Right lobe of liver (tissue), 6 donors: Measurements from ENCODE around the gene DRC1. TPM values are rescaled to one million over a fixed set of nuclear protein-coding genes. Genes with fewer than 3 reads are reported as not detected.

Experiments used
- ATAC-seq, 4 donors: fragments of 200-7000 bp; cut with Tn5 transposase; one replicate each; pipeline ENCODE4 v1.9.1; 2020; ENCODE audit warnings: mild to moderate bottlenecking in 4 of 4, moderate library complexity in 4 of 4
- DNase-seq, 3 donors: peaks; one replicate each; pipeline ENCODE4 v3.0.0-alpha.2; 2020
- H3K27ac ChIP-seq, 3 donors: fragments of 200-600 bp; one replicate each; pipeline ENCODE4 v1.8.0; 2022
- H3K27me3 ChIP-seq, 2 donors: fragments of 200-600 bp; one replicate each; pipeline ENCODE4 v1.8.0; 2022
- H3K36me3 ChIP-seq, 4 donors: fragments of 200-600 bp; sonication (generic) in 1 of 4; one replicate each; pipeline versions ENCODE4 v1.5.1 to v1.8.0; 2017 to 2022; ENCODE audit warnings: control low read depth in 1 of 4
- H3K4me1 ChIP-seq, 4 donors: fragments of 200-600 bp; sonication (generic) in 1 of 4; one replicate each; pipeline versions ENCODE4 v1.5.1 to v1.8.0; 2017 to 2022; ENCODE audit warnings: control low read depth in 1 of 4
- H3K4me3 ChIP-seq, 3 donors: fragments of 200-600 bp; one replicate each; pipeline ENCODE4 v1.8.0; 2022
- H3K9me3 ChIP-seq, 4 donors: fragments of 200-600 bp; sonication (generic) in 1 of 4; one replicate each; pipeline versions ENCODE4 v1.5.1 to v1.8.0; 2017 to 2022; ENCODE audit warnings: control low read depth in 1 of 4
- CTCF ChIP-seq, 4 donors: fragments of 200-600 bp in 3 of 4; fragments of 450-650 bp in 1 of 4; IDR thresholded peaks; one replicate each; pipeline versions ENCODE4 v1.5.1 to v1.8.0; 2016 to 2022; ENCODE audit warnings: antibody characterized with exemption in 4 of 4, mild to moderate bottlenecking in 2 of 4
- POLR2A ChIP-seq: fragments of 450-650 bp; IDR thresholded peaks from one replicate; pipeline ENCODE4 v1.6.1; 2017; ENCODE audit warnings: antibody characterized with exemption, mild to moderate bottlenecking
- WGBS: methylation state at CpG from one replicate; pipeline ENCODE4 v1.1.6; 2018; ENCODE audit warnings: low coverage, low lambda C conversion rate; ENCODE audit not compliant: insufficient coverage; ENCODE audit errors: missing lambda C conversion rate; 5-methylcytosine and 5-hydroxymethylcytosine counted together
- intact Hi-C, 2 donors: fragments of 100-400 bp; cut with DNase I; formaldehyde crosslinking; loops; one replicate each; pipeline versions ENCODE4 v1.11.2 to v1.14.1; 2022
- total RNA-seq, 6 experiments: library from RNA; depleted of rRNA in 2 of 6; stranded (reverse); fragments of >200 nt in 2 of 6; fragmentation: NEBNext Ultra II Directional in 3 of 6; extraction: Animal tissue kit (Norgen Biotek cat#: 25700) in 3 of 6; gene quantifications; one replicate each; pipeline versions ENCODE4 v1.1.0 to v1.2.4, GENCODE V29; 2016 to 2023
- donor health status: DM: no; HTN: yes; CAD: no.
- donor health status: DM: no; HTN: no; CAD: no.
- donor health status: DM: no; HTN: no; CAD: no.
- donor health status: DM: no; HTN: yes; CAD: no.
- donor health status: DM: no; HTN: yes; CAD: no.

Gene DRC1
- total RNA-seq, 6 experiments from 2014 or later = 0.31 TPM; not detected in 4

GRCh38 chr2:26400723-26401122, 997 bp upstream of the DRC1 start:
- DNase-seq = no peak
- no peaks in the 10 kb centered on the region for H3K9me3 ChIP-seq
- H3K27me3 ChIP-seq = no peaks in the 10 kb centered on the region
- no peak overlapping the region for H3K4me3 ChIP-seq
- 38% methylated on average over 1 of the region's 5 CpGs for WGBS
- intact Hi-C loops = no loop called here
- H3K4me1 ChIP-seq = no peaks in the 10 kb centered on the region
- H3K27ac ChIP-seq = no peak overlapping the region
- no peak for TF ChIP-seq CTCF (IDR thresholded peaks at IDR 0.05)
- TF ChIP-seq POLR2A = no peak
- H3K36me3 ChIP-seq = no peaks in the 10 kb centered on the region
- no peak for ATAC-seq

GRCh38 chr2:26407526-26407925, 5.8 kb downstream of the DRC1 start:
- peaks cover 0 to 3% (median 1%) of the 10 kb centered on the region in 4 donors for H3K4me1 ChIP-seq
- TF ChIP-seq POLR2A (no peak), CTCF (IDR thresholded peaks at IDR 0.05) (no peak)
- DNase-seq (no peak), ATAC-seq (no peak)
- H3K9me3 ChIP-seq = no peaks in the 10 kb centered on the region
- WGBS = 57% methylated on average over 6 of the region's 9 CpGs
- no peak overlapping the region for H3K4me3 ChIP-seq
- no peak overlapping the region for H3K27ac ChIP-seq
- intact Hi-C loops = no loop called here
- H3K27me3 ChIP-seq = no peaks in the 10 kb centered on the region
- no peaks in the 10 kb centered on the region for H3K36me3 ChIP-seq

GRCh38 chr2:26409785-26410184, 8.1 kb downstream of the DRC1 start:
- Histone ChIP-seq H3K27ac (no peak overlapping the region), H3K9me3 (no peaks in the 10 kb centered on the region), H3K4me3 (no peak overlapping the region), H3K36me3 (no peaks in the 10 kb centered on the region), H3K4me1 (peaks cover 0 to 4% (median 2%) of the 10 kb centered on the region in 4 donors), H3K27me3 (no peaks in the 10 kb centered on the region)
- intact Hi-C loops = no loop called here
- 80% methylated on average over 1 of the region's 1 CpG for WGBS
- DNase-seq (no peak), ATAC-seq (no peak)
- TF ChIP-seq CTCF (IDR thresholded peaks at IDR 0.05) (no peak), POLR2A (no peak)

GRCh38 chr2:26410764-26411243, 9.1 kb downstream of the DRC1 start:
- TF ChIP-seq POLR2A (no peak), CTCF (IDR thresholded peaks at IDR 0.05) (no peak)
- H3K27me3 ChIP-seq = no peaks in the 10 kb centered on the region

GRCh38 chr2:26411419-26411818, 9.7 kb downstream of the DRC1 start:
- Histone ChIP-seq H3K27ac (no peak overlapping the region), H3K9me3 (no peaks in the 10 kb centered on the region), H3K4me1 (peaks cover 0 to 4% (median 2%) of the 10 kb centered on the region in 4 donors), H3K27me3 (no peaks in the 10 kb centered on the region), H3K36me3 (no peaks in the 10 kb centered on the region), H3K4me3 (no peak overlapping the region)
- TF ChIP-seq POLR2A = no peak
- no peak for TF ChIP-seq CTCF (IDR thresholded peaks at IDR 0.05)
- intact Hi-C loops = no loop called here
- ATAC-seq = no peak
- DNase-seq = no peak
- WGBS = 94% methylated on average over 6 of the region's 6 CpGs

More at GRCh38 chr2:26410764-26411243, 9.1 kb downstream of the DRC1 start:
- no peaks in the 10 kb centered on the region for H3K9me3 ChIP-seq
- ATAC-seq (no peak), DNase-seq (no peak)
- 94% methylated on average over 1 of the region's 2 CpGs for WGBS
- no peak overlapping the region for H3K4me3 ChIP-seq
- H3K27ac ChIP-seq = no peak overlapping the region
- H3K4me1 ChIP-seq = peaks cover 0 to 4% (median 2%) of the 10 kb centered on the region in 4 donors
- intact Hi-C loops = no loop called here
- no peaks in the 10 kb centered on the region for H3K36me3 ChIP-seq
